GM19467 (cell line): ENCODE data around the gene CHML.

ENCODE experiments used
- ATAC-seq: cut with Tn5 transposase; IDR thresholded peaks from one replicate; pipeline ENCODE4 v1.9.1; 2021; ENCODE audit warnings: mild to moderate bottlenecking, moderate library complexity; ENCODE audit not compliant: unreplicated experiment

The CHML gene

DNA sequence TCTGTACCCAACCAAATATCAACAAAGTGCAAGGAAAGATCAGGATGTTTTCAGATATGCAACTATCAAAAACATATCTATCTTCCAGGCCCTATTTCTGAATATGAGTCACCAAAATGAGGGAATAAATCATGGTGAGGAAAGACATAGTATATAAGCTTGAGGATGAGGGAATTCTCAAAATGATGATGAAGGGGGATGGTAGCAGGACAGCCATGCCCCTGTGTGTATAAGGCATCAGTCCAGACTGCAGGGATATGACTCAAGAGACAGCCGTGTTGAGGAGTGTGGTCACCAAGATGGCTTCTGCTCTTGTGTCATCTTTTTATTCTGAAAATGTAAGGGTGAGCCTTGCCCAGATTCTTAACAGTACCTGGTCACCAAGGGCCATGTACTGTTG lies 7.5 kb upstream of the CHML start:
- ATAC-seq, result no peak

DNA sequence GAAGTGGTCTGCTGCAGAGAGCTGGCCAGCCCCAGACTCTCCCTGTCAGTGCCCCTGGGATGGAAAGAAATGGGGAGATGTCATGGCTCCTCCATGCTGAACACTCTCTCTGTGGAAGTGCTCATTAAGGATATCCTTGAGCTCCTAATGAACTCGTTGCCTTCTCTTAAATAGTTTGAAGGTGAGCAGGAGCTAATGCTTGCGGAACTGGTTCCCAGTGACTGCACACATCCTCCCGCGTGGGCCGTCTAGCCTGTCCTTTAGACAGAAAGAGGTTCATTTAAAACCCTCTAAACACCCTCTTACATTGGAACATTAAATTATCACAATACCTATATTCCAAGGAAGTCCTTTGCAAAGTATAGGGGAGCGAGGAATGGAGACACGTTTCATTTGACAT lies 6.0 kb upstream of the CHML start:
- no peak for ATAC-seq

DNA sequence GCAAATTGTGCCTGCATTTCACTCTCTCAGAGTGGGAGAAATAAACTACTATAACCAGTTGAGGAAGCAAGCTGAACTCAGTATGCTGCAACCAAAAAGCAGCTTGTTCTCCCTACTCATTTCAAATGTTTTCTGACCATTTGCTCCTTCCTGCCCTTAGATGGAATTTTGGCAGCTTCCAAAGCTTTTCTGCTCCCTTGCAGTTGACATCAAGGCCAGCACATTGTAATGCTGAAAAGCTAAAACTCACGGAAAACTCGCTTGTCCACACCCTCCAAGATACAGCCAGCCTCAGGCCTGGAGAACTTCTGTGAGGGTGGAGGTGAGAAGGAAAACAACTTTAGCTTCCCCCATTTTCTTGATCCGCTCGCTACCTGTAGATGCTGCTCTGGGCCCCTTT lies 5.0 kb upstream of the CHML start:
- no peak for ATAC-seq

DNA sequence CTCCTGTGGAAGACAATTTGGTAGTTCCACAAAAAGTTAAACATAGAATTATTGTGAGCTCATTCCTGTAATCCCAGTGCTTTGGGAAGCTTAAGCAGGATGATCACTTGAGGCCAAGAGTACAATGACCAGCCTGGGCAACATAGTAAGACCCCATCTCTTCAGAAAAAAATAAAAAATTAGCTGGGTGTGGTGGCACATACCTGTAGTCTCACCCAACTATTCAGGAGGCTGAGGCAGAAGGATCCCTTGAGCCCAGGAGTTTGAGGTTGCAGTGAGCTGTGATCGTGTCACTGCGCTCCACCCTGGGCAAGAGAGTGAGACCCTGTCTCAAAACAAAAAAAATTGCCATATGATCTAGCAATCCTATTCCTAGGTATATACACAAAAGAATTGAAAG lies 4.1 kb upstream of the CHML start:
- no peak for ATAC-seq

DNA sequence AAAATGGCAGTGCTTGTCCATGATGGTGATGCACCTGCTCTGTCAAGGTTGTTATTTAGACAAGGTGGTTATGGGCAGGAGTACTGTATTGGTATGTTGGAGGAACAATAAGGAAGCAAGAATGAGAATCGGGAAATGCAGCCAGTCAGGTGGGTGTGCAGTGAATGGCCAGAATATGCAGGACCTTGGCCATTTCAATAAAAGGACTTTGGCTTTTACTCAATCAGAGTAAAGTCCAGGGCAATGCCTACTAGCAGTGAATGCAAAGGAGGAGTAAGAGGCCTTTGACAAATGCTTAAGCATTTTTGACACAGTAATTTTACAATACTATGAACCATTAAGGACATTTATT lies 2.4 kb upstream of the CHML start:
- no peak for ATAC-seq

DNA sequence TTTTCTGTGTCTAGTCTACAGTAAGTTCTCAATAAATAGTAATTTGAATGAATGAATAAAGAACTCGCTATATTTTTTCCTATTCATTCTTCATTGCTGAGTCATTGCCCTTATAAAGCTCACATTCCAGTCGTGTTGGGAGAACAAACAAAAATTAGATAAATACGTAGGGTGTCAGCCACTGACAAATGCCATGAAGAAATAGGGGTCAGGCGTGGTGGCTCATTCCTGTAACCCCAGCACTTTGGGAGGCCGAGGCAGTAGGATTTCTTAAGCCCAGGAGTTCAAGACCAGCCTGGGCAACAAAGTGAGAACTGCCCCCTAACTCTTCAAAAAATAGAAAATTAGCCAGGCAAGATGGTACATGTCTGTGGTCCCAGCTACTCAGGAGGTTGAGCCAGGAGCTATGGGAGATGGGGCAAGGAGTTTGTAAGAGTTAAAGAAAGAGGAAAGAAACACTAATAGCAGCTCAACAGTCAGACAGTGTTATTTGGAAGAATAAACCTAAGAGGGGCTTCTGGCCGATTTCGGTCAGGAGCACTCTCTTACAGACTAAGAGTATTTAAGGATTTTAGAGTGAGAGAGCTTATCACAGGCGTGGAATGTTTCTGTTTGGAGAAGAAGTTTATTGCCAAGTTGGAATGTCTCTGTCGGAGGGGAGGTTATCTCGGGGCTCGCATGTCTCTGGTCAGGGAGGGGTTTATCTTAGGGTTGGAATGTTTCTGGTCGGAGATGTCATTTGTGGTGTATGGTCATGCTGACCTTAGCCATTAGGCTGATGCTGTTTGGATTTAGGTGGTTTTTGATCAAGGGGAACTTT lies 1.8 kb upstream of the CHML start:
- no peak for ATAC-seq

DNA sequence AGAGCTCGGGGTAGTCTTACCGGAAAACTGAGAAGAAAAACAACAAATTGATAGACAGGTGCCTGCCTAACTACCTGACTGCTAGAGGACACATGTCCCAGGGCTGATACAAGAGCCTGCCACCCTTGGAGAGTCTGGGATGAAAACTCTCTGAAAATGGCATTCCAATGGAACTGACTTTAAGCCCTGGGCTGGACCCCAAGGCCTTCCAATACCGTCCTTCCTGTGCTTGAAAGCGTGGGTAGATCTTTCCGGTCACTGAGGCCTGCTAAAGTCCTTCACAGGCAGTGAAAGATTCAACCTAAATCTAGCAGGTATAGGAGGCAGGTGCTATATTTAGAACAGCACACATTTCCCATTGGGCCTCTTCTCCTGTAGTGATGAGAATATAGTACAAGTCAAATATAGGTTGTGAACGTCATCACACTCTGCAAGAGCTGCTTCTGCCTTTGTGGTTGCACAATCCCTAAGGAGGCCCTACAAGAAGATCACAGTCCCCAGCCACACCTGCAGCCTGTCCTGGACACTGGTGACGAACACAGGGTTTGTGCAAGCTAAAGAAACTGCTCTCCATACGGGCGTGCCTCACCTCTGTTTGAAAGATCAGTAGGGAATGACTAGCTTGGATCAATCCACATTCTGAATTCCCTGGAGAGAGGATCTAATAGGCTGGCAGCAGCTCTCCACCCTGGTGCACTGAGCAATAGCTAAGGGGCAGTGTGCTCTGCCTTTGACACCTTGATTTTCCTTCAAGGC lies 876 bp upstream of the CHML start:
- ATAC-seq, result no peak

DNA sequence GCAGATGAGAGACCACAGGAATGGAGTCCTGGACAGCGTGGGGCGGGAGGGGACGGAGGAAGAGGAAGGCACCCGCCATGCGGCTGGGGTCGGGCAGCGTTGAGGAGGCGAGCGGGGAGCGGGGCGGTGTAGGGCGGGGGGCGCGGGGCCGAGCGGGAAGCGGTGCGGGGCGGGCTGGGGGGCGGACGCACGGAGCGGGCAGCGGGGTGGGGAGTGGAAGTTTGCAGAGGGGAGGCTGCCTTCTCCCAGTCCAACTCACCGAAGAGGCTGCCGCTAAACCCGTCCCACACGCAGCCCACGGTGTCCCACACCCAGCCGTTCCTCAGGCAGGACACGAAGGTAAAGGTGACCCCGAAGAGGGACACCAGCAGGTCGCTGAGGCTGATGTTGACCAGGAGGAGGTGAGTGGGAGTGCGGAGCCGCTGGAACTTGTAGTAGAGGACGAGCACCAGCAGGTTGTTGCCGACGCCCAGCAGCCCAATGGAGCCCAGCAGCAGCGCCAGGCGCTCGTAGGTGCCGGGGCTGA lies 483 bp downstream of the CHML start:
- ATAC-seq, result peak; percentile 46

DNA sequence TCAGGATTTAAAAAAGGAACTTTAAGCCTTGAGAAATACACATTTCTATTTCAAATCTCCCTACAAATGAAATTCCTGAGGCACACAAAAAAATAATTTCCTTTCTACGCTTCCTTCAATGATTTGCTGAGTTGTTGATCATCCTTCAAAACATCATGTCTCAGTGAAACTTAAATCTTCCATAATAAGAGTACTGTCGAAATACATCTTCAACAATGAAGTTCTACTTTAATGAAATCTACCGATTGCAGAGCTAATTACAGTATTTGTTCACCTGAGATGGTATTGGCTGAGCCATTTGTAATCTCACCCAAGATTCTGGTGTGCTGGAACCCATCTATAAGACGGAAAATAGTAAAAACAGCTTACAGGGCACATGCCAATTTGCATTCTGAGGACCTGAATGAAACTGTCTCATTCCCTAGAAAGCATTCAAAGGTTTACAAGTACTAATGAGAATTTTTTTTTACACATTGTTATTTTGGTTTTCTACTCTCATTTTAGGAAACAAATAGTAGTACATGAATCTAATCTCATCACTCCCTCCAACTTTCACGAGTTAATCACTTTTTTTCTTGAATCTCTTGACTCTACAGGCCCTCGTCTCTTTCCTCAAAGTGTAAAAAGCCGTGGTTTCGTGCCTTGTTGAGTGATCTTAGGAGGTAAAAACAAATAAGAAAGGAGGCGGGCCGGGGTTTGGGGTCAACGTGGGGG lies 1.1 kb downstream of the CHML start:
- no peak for ATAC-seq

DNA sequence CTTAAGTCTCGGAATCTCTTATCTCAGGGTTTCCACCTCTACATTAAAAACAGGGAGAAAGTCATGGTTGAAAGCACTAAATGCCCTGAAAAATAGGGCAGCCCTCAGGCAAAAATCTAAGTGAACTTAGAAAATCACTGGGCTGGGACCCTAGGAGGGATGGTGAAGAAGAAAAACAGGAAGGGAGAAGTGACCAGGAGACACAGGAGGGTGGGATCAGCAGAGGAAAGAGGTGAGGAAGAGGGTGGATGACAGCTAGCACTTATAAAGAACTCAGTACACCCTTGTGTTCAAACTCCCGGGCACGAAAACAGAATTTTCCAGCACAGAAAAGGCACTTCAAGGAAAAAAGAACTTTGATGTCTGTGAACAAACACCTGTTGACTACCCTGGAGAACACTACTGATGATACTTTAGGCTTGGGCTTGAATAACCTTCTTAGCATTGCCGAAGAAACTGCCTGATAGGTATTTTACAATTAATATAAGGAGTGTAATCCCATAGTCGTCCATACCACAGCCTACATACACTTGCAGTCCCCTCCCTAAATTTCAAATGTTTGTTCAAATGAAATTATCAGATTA lies 2.0 kb downstream of the CHML start:
- no peak for ATAC-seq

DNA sequence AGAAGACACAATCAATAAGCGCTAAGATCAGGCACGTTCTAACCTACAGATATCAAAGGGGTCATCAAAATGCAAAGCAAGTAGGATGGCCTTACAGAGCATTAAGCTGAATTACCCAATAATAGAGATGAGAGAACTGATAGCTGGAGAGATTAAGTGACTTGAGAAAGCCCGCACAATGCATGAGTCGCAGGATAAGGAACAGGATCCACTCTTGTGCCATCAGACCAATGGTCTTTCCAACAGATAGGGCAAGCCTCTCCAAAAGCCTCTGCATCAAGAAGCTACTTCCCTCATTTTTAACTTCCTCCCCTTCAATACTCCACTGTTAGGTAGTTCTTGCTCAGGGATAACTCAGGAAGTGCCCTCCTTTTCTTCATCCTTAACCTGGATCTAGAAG lies 2.6 kb downstream of the CHML start:
- no peak for ATAC-seq

DNA sequence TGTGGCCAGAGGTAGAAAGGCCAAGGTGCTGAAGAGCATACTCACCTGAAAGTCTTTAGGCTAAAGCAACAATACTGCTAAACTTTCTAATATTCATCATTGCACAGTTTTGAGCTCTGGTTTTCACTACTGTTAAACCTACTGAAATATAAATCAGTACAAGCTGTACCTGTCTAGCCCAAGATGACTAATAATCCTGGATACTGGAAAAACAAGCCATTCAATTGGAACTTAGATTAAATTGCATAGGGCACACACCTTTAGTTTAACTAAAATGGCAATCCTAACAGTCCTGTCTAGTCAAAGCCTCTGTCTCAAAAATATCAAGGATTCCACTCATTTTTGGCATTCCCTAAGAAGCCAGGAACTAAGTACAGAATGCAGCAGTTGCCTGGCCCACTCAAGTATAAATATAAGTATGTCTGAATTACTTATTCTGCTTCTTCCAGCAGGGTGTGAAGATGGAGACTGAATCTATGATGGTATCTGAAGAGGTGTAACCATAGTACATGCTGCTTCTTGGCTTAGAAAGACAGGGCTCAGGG lies 3.1 kb downstream of the CHML start:
- no peak for ATAC-seq

DNA sequence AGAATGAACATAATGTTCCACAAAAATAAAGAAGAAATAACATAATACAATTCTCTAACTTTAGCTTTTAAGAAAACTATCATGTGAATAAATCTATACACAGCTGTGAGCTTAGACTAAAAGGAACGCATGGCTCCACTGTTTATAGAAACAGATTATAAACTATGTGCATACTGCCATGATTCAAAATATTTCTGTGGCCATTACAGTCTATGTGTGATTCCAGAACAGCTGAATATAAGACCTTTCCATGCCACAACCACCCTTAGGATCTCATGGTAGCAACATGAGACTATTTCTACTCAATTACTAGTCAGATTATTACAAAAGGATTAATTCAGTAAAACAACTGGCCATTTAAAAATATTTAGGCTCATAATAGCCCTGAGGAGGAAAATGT lies 3.9 kb downstream of the CHML start:
- ATAC-seq, result no peak

DNA sequence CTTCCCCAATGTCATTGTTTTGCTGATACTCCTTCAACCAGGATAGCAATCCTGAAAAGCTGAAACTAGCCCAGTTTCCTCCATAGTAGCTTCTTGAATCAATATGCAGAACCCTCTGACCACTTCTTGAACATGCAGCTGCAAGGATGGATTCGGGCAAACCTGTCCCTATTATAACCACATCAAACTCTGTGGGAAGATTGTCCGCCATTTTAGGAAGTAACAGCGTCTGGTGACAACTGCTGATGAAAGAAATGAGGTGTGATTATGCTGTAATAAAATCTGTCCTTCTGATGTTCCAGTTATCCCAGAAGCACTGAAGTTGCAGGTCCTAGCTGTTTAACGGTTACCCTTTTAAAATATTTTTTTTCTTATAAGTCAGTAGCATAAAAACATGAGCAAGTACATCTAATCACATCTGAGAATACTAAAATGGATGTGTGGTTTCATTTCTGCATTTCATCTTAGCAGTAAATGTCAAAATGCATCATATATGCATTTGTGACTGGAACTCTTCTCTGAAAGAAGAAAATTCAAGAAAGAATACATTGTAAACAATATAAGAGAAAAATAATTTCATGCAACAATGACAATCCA lies 4.5 kb downstream of the CHML start:
- no peak for ATAC-seq

DNA sequence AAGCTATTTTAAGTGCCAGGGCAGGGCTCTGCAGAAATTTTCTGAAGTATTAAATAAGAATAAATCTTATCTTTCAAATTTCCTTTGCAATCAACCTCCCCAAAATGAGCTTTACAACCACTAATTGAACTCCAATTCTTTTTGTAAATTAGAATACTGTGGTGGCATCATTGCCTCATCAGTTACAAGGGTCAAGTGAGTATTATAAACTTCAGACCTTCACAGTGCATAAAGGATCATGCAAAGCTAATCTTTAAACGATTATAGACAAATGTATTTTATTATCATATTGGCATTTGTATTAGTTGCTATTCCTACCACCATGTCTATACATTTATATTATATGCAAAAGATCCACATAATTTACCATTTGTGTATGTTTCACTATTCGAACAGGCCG lies 7.2 kb downstream of the CHML start:
- ATAC-seq, result no peak

DNA sequence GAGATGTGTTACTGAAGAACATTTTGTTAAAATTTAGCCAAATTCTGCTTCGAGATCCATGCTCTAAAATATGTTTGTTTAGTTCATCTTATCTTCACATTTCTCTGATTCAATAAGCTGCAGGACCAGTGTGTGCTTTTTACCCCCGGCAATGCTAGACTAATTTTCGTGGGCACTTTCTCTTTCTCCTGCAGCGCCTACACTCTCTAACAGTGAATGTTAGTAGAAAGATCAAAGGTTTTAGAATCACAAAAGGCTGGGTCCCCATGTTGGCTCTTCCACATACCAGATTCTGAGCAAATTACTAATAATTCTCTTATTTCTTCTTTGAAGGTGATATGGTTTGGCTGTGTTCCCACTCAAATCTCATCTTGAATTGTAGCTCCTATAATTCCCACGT lies 8.5 kb downstream of the CHML start:
- no peak for ATAC-seq

DNA sequence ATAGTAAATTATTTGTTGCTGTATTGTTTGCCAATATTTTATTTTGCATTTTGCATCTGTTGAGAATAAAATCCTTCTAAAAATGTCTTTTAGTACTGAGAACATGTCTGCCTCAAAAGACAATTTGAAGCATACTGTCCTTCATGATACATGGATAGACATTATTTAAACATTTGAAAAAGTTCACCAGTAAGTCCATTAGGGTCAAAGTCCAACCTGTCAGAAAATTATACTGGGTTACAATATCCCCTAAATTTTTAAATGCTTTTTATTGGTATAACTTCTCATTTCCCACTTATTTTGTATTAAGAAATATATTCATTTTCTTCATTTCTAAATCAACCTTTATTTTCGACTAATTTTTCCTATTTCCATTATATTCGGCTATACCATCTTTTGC lies 9.3 kb downstream of the CHML start:
- ATAC-seq, result no peak

DNA sequence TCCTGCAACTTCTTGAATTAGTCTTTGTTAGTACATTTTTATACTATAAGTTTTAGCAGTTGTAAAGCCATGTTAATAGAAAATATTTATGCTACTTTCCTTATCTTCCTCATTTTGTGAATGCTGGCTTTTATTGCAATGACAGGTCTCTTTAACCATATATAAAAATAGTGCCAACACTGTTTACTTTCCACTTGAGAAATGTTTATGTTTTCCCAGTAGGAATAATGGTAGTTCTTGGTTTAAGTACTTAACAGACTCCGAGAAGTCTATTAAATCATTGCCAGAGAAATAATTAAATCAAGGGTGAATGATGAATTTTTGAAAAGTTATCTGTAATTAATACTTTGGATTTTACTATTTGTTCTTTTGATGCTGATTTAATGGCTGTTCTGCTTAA lies 9.7 kb downstream of the CHML start:
- ATAC-seq, result no peak

DNA sequence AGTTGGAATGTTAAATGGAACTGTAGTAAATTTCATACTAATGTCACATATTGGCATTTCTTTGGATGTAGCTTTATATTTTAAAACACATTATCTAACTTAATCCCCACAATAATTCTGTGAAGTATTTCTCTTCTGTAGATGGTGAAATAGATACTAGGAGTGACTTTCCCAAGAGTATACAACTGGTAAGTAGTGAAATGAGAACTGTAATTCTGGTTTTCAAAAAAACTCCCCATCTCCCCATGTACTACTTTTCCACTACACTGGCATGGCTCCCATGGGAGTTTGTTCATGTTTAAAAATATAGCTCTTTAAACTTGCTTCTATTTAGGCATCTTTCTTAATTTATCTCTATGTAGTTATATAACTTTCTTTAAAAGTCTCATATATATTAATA lies 10.2 kb downstream of the CHML start:
- no peak for ATAC-seq

DNA sequence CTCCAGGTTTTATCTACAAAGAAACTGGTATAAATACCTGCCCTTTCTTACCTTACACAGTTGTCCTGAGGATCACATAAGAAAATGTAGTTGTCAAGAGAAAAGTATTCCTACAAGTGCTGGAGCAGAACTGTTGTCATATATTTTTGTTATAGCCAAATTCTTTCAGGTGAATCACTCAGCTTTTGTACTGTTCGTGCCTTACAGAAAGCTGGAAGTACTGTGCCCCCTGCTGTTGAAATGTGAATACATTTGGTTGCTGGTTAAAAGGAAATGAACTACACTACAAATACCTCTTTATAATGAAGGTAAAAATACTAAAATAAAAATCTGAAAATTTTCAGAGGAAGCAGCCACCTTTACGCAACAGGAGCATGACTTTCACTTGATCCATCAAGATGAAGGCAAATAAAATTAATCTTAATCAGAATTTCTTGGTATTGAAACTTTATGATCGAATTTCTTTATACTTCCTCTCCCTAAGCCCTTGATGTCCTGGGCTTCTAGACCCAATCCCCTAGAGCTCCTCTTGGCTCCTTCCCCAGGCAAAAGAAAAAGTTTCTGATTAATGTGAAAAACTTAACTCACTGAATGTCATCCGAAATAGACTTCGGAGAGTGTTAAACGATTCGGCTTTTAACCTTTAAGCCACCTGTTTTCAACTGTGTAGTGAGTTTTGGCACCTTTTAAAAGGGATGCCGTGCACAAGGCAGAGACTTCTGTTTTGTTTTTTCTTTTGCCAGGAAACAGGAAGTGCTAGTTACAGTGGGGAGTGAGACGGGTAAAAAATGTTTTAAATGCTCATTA lies 12.5 kb downstream of the CHML start:
- ATAC-seq, result peak; percentile 66
